PFSK-1 (cell line): ENCODE data around the gene STPG4.

ENCODE experiments used
- FOXP2 ChIP-seq: optimal IDR thresholded peaks from 2 replicates; pipeline ENCODE3; 2011; ENCODE audit warnings: borderline replicate concordance, control low read depth, inconsistent platforms; ENCODE audit not compliant: insufficient read depth; ENCODE audit errors: extremely low read length, extremely low read depth
- POLR2AphosphoS5 ChIP-seq: IDR thresholded peaks from 2 replicates; pipeline ENCODE4 v1.6.1; 2012; ENCODE audit warnings: low read depth, mild to moderate bottlenecking, control low read depth, low read length, moderate library complexity
- SIN3A ChIP-seq: IDR thresholded peaks from 2 replicates; pipeline ENCODE4 v1.6.1; 2012; ENCODE audit warnings: mild to moderate bottlenecking, low read length, moderate library complexity, borderline replicate concordance; ENCODE audit not compliant: insufficient read depth
- TAF1 ChIP-seq: IDR thresholded peaks from 2 replicates; pipeline ENCODE4 v1.6.1; 2012; ENCODE audit warnings: low read length, control low read depth, borderline replicate concordance; ENCODE audit not compliant: insufficient read depth
- TF ChIP-seq, protein P1 (sequence below), 2 experiments: IDR thresholded peaks; 2 replicates each; pipeline versions ENCODE4 v1.6.1 to v1.8.0; 2011 to 2012; ENCODE audit warnings: low read depth in 2 of 2, low read length in 2 of 2, control low read depth in 1 of 2, inconsistent platforms in 1 of 2, mild to moderate bottlenecking in 1 of 2, moderate library complexity in 1 of 2; ENCODE audit not compliant: insufficient read depth in 1 of 2

Gene STPG4

DNA sequence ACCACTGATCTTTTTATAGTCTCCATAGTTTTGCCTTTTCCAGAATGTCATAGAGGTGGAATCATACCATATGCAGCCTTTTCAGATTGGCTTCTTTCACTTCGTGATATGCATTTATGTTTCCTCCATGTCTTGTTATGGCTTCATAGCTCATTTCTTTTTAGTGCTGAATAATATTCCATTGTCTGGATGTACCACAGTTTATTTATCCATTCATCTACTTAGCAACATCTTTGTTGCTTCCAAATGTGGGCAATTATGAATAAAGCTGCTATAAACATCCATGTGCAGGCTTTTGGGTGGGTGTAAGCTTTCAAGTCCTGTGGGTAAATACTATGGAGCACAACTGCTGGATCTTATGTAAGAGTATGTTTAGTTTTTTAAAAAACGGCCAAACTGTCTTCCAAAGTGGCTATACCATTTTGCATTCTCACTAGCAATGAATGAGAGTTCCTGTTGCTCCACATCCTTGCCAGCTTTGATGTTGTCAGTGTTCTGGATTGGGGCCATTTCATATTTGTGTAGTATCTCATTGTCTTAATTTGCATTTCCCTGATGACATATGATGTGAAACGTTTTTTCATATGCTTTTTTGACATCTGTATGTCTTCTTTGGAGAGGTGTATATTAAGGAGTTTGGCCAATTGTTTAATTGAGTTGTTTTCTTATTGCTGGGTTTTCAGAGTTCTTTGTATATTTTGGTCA, 20.6 kb downstream of the STPG4 start:
- TF ChIP-seq SIN3A (no peak), TAF1 (no peak), FOXP2 (no peak), POLR2AphosphoS5 (no peak)
- TF ChIP-seq, protein P1, sequence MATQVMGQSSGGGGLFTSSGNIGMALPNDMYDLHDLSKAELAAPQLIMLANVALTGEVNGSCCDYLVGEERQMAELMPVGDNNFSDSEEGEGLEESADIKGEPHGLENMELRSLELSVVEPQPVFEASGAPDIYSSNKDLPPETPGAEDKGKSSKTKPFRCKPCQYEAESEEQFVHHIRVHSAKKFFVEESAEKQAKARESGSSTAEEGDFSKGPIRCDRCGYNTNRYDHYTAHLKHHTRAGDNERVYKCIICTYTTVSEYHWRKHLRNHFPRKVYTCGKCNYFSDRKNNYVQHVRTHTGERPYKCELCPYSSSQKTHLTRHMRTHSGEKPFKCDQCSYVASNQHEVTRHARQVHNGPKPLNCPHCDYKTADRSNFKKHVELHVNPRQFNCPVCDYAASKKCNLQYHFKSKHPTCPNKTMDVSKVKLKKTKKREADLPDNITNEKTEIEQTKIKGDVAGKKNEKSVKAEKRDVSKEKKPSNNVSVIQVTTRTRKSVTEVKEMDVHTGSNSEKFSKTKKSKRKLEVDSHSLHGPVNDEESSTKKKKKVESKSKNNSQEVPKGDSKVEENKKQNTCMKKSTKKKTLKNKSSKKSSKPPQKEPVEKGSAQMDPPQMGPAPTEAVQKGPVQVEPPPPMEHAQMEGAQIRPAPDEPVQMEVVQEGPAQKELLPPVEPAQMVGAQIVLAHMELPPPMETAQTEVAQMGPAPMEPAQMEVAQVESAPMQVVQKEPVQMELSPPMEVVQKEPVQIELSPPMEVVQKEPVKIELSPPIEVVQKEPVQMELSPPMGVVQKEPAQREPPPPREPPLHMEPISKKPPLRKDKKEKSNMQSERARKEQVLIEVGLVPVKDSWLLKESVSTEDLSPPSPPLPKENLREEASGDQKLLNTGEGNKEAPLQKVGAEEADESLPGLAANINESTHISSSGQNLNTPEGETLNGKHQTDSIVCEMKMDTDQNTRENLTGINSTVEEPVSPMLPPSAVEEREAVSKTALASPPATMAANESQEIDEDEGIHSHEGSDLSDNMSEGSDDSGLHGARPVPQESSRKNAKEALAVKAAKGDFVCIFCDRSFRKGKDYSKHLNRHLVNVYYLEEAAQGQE (IDR thresholded peaks at IDR 0.05; ENCODE audit: insufficient read depth in 1 of 2, low read depth in 2 of 2, low read length in 2 of 2) = no peak

DNA sequence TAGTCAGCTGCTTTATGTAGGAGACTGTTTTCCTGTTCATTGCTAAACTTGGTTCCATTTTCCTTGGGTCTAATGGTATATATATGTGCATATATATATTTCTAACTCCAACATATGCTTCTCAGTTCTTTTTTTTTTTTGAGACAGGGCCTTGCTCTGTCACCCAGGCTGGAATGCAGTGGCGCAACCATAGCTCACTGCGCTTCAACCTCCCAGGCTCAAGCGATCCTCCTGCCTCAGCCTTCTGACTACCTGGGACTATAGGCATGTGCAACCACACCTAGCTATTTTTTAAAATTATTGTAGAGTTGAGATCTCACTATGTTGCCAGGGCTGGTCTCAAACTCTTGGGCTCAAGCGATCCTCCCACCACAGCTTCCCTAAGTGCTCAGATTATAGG, 22.1 kb downstream of the STPG4 start:
- no peak for TF ChIP-seq SIN3A
- no peak for TF ChIP-seq POLR2AphosphoS5
- no peak for TF ChIP-seq FOXP2
- TF ChIP-seq, protein P1 (IDR thresholded peaks at IDR 0.05; ENCODE audit: insufficient read depth in 1 of 2, low read depth in 2 of 2, low read length in 2 of 2) = no peak
- TF ChIP-seq TAF1 = no peak

DNA sequence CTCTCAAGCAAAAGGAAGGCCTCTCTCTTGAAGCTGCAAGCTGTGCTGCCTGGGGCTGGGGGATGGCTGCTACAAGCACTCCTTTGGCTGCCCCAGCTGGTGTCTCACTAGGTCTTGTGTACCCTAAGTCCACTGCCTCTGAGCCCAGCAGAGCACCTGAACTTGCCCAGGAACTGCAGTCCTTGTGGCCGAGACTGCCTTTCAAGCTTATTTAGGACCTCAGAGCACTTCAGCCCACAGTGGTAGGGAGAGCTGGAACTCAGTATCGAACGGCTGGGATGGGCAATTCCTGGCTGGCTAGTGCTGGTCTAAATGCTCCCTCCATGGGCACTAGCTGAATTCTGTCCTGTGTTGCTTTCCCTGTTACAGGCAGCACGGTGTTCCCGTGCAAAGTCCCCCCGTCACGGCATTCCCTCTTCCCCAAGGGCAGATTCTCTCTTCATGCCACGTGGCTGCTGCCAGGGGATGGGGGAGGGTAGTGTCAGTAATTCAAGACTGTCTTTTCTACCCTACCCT, 25.9 kb downstream of the STPG4 start:
- TF ChIP-seq SIN3A (no peak), POLR2AphosphoS5 (no peak), TAF1 (no peak), FOXP2 (no peak)
- TF ChIP-seq, protein P1 (IDR thresholded peaks at IDR 0.05; ENCODE audit: insufficient read depth in 1 of 2, low read depth in 2 of 2, low read length in 2 of 2) = no peak

DNA sequence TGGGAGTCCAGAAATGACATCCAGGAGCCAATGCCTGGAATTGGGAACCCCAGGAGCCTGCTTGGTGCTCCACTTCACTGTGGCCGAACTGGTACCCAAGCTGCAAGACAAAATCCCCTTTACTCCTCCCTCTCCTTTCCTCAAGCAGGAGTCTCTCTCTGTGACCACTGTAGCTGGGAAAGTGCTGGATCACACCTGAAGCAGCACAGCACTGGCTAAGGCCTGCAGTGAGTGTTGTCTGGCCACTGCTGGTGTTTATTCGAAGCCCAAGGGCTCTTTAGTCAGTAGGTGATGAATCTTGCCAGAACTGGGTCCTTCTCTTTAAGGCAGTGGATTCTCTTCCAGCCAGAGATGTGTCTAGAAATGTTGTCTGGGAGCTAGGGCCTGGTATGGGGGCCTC, 26.4 kb downstream of the STPG4 start:
- no peak for TF ChIP-seq FOXP2
- TF ChIP-seq, protein P1 (IDR thresholded peaks at IDR 0.05; ENCODE audit: insufficient read depth in 1 of 2, low read depth in 2 of 2, low read length in 2 of 2) = no peak
